ENCODE data around the gene ATG3.

DNA sequence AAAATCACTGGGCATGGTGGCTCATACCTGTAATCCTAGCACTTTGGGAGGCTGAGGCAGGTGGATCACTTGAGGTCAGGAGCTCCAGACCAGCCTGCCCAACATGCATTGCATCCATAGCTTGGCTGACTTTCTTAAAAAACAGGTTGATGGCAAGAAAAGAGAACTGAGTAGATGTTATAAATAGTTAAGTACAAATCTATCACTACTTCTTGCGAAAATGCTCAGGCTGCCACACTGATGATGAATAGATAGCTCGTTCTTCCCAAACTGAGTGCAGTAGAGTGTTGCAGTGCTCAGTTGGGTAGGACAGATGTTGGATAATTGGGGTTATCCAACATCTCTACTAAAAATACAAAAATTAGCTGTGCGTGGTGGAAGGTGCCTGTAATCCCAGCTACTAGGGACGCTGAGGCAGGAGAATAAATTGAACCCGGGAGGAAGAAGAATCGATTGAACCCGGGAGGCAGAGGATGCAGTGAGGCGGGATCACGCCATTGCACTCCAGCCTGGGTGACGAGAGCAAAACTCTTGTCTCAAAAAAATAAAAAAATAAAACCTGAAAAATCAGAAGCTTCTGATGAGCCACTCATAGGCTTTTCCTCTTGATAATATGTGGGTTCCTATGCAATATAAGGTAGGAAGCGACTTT lies 63.7 kb downstream of the ATG3 start:
- TF ChIP-seq, protein P1, sequence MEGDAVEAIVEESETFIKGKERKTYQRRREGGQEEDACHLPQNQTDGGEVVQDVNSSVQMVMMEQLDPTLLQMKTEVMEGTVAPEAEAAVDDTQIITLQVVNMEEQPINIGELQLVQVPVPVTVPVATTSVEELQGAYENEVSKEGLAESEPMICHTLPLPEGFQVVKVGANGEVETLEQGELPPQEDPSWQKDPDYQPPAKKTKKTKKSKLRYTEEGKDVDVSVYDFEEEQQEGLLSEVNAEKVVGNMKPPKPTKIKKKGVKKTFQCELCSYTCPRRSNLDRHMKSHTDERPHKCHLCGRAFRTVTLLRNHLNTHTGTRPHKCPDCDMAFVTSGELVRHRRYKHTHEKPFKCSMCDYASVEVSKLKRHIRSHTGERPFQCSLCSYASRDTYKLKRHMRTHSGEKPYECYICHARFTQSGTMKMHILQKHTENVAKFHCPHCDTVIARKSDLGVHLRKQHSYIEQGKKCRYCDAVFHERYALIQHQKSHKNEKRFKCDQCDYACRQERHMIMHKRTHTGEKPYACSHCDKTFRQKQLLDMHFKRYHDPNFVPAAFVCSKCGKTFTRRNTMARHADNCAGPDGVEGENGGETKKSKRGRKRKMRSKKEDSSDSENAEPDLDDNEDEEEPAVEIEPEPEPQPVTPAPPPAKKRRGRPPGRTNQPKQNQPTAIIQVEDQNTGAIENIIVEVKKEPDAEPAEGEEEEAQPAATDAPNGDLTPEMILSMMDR (conservative IDR thresholded peaks at IDR 0.05; ENCODE audit: low read depth, low read length), result no peak
- TF ChIP-seq EZH2 (IDR thresholded peaks at IDR 0.05; ENCODE audit: low read length, unreplicated experiment) (no peak), EZH2phosphoT487 (IDR thresholded peaks at IDR 0.05; ENCODE audit: borderline replicate concordance, low read length) (no peak)

All from PC-3 (cell line).